ENCODE measurements around the gene GALNT12. TPM values are rescaled to one million over a fixed set of nuclear protein-coding genes. Genes with fewer than 3 reads are reported as not detected.

The GALNT12 gene
- polyA plus RNA-seq, 3 donors: 2.8 to 4.5 (median 3.3) TPM

DNA sequence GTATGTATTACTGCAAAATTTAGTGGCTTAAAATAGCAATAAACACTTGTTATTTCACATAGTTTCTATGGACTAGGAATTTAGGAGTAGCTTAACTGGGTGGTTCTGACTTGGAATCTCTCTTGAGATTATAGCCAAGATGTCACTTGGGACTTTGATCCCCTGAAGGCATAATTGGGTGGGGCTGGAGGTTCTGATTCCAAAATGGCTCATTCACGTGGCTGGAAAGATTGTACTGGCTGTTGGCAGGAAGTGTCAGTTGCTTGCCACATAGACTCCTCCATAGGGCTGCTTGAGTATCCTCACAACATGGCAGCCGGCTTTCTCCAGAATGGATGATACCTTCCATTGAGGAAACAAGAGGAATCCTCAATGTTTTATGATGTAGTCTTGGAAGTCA lies 11.3 kb downstream of the GALNT12 start:
- WGBS, 3 donors: 86 to 97% (median 90%) methylated on average over 2 of the region's 2 CpGs
- no peak overlapping the region for H3K27ac ChIP-seq (ENCODE audit: low read depth, low read length)

DNA sequence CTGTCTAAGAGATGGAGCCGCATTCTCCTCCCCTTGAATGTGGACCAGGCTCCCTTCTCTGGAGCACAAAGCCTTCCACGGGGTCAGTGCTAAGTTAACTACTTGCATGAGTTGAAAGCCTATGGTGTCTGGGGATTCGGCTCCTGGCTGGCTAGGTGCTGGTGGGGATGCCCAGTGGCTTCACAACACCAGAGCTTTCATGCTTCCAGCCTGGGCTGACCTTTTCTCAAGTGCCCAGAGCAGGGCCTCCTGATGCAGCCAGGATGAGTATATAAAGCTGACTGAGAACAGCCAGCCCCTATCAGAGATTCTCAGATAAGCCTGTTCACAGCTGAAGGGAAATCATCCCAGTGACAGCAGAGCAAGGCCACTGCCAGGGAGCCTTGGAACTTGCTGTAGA lies 11.8 kb downstream of the GALNT12 start:
- WGBS, 3 donors: 94 to 96% (median 95%) methylated on average over 3 of the region's 3 CpGs
- H3K27ac ChIP-seq (ENCODE audit: low read depth, low read length): no peak overlapping the region

DNA sequence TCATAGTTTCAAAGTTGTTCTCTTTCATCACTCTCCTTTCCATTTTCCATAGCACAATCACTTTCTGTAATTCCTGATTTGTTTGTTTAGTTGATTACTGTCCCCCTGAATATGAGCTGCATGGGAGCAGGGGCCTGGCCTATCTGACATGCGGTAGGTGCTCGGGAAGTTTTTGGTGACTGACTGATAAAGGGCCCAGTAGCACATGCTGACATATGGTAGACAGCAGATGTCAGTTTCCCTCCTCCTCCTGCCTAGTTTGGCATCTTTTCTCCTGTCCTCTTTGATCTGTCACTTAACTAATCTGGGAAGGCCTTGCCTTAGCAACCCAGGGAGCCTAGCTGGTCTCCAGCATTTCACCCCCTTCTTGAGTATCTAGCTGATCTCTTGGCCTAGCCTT lies 14.4 kb downstream of the GALNT12 start:
- 75 to 97% (median 91%) methylated on average over 2 of the region's 2 CpGs for WGBS, 3 donors
- H3K27ac ChIP-seq (ENCODE audit: low read depth, low read length): no peak overlapping the region

DNA sequence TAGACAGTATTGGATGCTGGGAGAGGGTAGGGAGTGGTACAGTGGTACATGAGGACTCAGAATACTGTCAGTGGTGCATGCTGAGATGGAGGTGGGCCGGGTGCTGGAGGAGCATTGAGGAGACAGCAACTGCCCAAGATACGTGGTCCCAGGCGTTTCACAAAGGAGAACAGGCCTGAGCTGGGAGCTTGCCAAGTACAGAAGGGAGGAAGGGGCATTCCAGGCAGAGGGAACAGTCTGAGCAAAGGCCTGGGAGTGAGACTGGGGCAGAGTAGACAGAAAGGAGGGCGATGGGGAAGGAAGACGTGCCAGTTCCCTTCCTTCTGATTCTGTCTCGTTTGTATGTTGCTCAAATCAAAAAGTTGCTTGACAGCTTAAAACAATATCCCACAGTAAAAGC lies 15.2 kb downstream of the GALNT12 start:
- no peak overlapping the region for H3K27ac ChIP-seq (ENCODE audit: low read depth, low read length)
- WGBS, 3 donors: 82 to 95% (median 87%) methylated on average over 6 of the region's 6 CpGs

DNA sequence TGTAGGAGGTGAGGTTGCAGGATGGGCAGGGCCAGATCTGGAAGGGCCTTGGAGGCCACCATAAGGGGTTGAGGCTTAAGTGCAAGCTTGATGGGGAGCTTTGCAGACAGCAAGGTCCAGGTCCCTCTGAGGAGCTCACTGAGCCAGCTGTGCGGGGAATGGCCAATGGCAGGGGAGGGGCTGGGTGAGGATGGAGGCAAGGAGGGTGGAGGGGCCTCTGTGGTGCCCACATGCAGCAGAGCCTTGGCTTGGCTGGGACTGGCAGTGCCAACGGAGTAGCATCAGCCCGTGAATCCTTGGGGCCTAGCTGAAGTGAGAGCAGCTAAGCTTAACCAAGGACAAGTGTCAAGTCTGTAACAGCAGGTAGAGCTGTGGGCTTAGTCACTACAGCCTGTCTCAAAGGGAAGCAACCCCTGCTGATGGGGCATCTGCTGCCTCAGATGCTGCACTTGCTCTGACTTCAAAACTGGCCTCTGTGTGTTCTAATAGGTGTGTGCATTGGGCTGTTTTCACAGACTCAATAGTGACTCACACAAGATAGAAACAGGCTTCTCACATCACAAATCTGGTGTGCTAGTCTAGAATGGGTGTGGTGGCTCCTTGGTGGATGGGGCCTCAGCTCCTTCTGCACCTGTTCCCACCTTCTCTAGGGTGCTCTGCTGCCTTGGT lies 16.3 kb downstream of the GALNT12 start:
- 95 to 100% (median 99%) methylated on average over 3 of the region's 3 CpGs for WGBS, 3 donors
- H3K27ac ChIP-seq (ENCODE audit: low read depth, low read length): no peak overlapping the region

DNA sequence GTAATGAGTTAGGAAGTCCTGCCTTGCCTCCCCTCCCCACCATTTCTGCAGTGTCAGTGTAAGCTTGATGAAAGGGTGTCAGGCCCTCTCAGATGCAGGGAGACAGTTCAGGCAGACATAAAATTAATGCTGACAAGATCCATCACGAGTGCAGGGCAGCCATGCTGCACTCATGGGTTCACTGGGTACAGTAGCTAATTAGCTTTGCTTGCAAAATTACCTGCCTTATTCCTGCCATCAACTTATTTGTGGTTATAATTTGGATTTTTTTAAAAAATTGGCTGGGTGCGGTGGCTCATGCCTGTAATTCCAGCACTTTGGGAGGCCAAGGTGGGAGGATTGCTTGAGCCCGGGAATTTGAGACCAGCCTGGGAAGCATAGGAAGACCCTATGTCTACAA lies 17.9 kb downstream of the GALNT12 start:
- H3K27ac ChIP-seq (ENCODE audit: low read depth, low read length): no peak overlapping the region
- WGBS, 3 donors: 88 to 90% (median 90%) methylated on average over 3 of the region's 3 CpGs

DNA sequence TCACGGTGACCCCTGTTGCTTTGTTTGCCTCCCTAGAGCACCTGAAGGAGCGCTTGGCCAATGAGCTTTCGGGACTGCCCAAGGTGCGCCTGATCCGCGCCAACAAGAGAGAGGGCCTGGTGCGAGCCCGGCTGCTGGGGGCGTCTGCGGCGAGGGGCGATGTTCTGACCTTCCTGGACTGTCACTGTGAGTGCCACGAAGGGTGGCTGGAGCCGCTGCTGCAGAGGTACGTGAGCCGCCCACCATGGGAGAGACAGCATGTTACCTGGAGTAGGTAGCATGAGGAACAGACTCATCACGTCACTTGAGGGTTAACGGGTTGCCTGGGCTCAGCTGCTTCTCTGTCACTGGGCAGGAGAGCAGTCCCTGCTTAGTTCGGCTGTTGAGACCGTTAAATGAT lies 19.2 kb downstream of the GALNT12 start:
- no peak overlapping the region for H3K27ac ChIP-seq (ENCODE audit: low read depth, low read length)
- 93 to 96% (median 95%) methylated on average over 18 to 20 of the region's 20 CpGs for whole genome bisulfite sequencing, 3 donors

DNA sequence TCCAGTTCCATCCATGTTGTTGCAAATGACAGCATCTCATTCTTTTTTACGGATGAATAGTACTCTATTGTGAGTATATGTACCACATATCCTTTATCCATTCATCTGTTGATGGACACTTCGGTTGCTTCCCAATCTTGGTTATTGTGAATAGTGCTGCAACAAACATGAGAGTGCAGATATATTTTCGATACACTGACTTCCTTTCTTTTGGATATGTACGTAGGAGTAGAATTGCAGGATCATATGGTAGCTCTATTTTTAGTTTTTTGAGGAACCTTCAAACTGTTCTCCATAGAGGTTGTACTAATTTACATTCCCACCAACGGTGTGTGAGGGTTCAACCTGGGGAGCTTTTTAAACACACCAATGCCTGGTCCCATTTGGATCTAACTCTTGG lies 22.3 kb downstream of the GALNT12 start:
- H3K27ac ChIP-seq (ENCODE audit: low read depth, low read length): no peak overlapping the region
- 71 to 85% (median 73%) methylated on average over 5 of the region's 5 CpGs for WGBS, 3 donors

DNA sequence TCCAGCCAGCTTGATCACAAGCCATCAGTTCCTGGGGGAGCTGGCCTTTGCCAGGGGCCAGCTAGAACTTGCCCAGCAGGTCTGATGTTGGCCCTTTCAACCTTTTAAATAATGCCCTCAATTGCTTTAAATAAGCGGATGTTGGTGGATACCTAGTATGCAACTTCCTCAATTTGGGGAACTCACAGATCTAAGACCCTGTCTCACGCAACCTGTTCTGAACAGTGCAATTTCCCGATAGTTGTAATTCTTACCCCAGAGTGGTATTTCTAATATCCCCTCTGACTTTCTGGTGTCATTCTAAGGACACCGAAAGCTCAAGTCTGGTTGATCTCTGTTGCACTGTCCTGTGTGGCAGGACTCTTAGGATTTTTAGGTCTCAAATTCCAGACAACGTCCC lies 23.1 kb downstream of the GALNT12 start:
- 64 to 96% (median 72%) methylated on average over 5 of the region's 5 CpGs for WGBS, 3 donors
- H3K27ac ChIP-seq (ENCODE audit: low read depth, low read length): no peak overlapping the region

DNA sequence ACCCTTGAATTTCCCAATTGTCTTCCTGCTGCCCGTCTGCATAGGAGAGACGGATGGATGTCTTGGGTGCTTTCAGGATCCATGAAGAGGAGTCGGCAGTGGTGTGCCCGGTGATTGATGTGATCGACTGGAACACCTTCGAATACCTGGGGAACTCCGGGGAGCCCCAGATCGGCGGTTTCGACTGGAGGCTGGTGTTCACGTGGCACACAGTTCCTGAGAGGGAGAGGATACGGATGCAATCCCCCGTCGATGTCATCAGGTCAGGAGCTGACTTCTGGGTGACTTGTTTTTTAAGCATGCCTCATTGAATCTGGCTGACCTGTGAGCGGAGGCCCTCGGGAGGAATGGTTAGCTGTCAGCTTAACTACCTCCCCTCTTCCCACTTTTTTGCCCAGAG lies 24.2 kb downstream of the GALNT12 start:
- no peak overlapping the region for H3K27ac ChIP-seq (ENCODE audit: low read depth, low read length)
- WGBS, 3 donors: 75 to 93% (median 77%) methylated on average over 16 of the region's 16 CpGs

DNA sequence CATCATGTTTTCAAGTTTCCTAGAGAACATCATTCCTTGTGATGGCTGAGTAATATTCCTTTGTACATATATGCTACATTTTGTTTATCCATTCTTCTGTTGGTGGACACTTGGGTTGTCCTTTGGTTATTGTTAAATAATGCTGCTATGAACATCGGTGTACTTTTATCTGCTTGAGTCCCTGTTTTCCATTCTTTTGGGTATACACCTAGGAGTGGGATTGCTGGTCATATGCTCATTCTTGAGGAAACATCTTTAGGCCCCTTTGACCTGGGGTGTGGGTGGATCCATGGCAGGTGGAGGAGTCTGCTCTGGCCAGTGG lies 25.3 kb downstream of the GALNT12 start:
- WGBS, 3 donors: 94 to 98% (median 97%) methylated on average over 1 of the region's 1 CpG
- no peak overlapping the region for H3K27ac ChIP-seq (ENCODE audit: low read depth, low read length)

DNA sequence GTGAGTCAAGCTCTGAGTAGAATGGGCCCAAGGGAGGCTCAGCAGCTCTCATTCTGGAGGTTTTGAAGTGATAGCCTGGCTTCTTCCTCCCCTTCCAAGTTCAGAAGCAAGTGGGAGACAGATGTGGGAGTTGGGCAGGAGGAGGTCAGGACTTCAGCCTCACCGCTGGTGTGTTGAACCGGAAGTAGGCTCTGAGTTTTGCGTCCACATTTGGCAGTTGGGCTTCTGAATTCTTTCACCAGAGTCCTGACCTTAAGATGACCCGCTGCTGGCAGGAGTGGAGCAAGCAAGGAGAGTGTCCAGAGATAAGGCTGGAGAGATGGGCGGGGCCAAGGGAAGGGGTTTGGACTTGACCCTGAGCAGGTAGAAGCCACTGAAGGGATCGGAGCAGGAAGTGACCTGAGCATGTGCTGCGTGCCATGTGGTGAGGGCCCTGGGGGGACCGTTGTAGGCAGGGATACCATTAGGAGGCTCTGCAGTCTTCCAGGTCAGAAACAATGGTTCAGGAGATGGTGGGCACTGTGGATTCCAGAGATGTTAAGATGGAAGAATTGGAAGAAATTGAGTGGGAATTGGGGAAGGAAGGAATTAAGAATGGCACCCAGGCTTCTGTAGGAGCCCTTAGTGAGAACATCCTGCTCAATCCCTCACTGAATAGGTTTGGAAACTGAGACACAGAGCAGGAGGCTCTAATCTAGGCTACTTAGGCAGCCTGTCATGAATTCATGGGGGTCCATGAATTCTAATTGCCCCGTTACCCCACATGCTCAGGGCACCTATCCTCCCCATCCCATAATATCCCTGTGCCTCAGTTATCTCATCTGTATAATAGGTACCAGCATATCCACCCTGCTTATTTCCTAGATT lies 25.9 kb downstream of the GALNT12 start:
- WGBS, 3 donors: 59 to 76% (median 71%) methylated on average over 9 of the region's 9 CpGs
- no peak overlapping the region for H3K27ac ChIP-seq (ENCODE audit: low read depth, low read length)

DNA sequence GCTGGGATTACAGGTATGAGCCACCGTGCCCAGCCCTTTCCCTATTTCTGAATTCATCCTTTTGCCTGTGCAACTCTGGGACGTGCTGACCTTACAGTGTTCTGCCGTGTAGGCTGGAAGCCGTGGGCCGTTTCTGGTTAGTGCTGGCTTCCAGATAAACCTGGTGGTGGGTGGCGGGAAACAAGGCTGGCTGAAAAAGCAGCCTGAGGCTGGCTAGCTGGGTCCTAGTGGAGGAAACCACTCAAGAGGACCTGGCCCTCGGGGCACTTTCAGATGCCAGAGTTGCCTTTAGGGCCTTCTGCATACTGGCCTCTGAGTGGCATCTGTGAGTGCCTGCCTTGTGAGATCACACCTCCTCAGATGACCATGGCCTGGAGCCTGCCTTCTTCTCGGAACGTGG lies 26.9 kb downstream of the GALNT12 start:
- 93 to 97% (median 94%) methylated on average over 9 of the region's 9 CpGs for WGBS, 3 donors
- no peak overlapping the region for H3K27ac ChIP-seq (ENCODE audit: low read depth, low read length)

DNA sequence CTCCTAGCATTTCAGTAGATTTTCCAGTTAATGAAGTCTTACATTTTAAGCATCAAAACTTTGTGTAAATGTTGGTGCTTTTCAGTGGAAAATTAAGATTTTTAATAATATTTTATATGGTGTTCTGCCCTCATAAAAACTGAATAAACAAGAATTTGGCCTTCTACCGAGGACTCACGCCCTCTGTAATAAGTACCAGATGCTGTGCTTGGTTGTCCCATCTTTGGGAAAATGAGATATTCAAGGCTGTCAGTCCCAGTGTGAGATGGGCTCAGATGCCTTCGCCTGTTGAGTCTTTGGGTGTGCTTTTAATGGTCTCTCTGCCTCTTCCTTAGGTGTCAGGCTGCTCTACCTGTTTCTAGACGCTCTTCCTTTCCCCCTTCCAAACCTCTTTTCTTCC lies 28.7 kb downstream of the GALNT12 start:
- no peak overlapping the region for H3K27ac ChIP-seq (ENCODE audit: low read depth, low read length)
- 81 to 95% (median 89%) methylated on average over 4 of the region's 4 CpGs for WGBS, 3 donors

DNA sequence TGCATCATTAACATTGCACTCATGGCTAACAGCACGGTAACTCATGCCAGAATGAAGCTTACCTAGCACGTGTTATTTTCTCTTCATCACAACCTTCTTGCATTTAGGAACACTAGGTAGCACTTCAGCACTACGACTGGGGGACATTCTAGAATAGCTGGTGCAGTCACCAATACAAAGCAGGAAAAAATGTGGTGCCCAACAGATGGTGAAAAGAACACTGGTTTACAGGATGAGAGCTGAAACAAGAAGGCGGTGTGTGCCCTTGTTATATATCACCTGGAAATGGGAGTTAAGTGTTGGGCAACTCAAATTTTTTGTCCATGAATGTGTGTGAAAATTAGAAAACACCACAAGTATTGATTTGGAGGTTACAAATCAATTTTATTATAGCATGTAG lies 30.0 kb downstream of the GALNT12 start:
- no peak overlapping the region for H3K27ac ChIP-seq (ENCODE audit: low read depth, low read length)
- whole genome bisulfite sequencing, 3 donors: 94 to 97% (median 95%) methylated on average over 4 of the region's 4 CpGs

DNA sequence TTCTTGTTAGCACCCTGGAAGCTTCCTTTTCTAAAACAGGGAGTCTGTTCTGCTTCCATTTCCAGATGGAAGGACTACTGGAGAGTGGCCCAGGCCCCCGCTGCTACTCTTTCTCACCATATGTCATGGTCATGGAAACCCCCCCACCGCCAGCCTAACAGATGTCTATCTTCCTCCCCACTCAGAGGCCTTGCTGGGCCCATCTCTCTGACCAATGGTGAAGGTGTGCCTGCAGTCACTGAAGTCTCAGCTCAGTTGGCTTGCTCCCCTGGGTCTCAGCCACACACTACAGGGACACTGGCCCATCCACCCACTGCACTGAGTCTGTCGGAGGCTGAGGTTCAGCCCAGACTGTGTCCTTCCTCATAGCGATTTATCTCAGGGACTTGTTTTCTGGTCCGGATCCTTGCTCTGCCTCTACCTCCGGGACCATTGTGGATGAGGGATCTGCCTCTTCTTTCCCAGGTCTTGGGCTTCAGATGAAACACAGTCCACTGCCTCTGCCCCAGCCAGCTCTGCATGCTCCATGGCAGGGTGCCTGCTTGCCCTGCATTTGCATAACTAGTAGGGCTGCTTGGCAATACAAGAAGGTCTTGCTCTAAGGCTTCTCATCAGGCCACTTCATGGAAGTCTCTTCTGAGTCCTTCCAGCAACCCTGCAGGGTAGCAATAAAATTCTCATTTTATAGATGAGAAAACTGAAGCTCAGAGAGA lies 30.8 kb downstream of the GALNT12 start:
- H3K27ac ChIP-seq (ENCODE audit: low read depth, low read length): no peak overlapping the region
- WGBS, 3 donors: 93 to 96% (median 94%) methylated on average over 6 of the region's 6 CpGs

DNA sequence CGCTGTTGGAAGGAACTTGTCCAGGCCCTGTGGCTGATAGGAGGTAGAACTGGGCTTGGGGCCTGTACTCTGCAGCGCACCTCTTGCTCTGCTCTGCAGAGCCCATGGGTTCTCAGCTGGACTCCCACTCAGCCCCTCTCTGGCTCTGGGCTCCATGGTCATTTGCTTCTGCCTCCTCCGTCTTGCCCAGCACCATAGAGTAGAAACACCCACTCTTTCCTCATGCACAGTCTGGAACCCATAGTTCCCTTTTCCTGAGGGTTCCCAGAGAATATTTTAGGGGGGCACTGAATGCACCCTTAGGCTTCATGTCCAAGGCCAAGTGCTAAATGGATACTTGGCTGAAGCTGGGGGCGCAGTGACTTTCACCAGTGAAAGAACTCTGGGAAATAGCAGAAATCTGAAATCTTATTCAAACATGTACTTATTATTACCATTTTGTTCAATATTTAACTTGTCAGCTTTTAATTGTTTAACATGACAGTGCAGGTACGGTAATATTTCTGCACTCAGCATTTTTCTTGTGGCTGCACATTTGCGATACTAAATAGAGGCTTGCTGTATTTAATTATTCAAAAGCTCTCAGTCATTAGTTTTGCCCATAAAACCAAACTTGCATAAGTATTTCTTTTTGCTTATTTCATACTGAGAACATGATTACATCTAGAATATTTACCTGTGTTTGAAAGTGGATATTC lies 31.5 kb downstream of the GALNT12 start:
- no peak overlapping the region for H3K27ac ChIP-seq (ENCODE audit: low read depth, low read length)
- WGBS, 3 donors: 87 to 95% (median 94%) methylated on average over 6 of the region's 6 CpGs

DNA sequence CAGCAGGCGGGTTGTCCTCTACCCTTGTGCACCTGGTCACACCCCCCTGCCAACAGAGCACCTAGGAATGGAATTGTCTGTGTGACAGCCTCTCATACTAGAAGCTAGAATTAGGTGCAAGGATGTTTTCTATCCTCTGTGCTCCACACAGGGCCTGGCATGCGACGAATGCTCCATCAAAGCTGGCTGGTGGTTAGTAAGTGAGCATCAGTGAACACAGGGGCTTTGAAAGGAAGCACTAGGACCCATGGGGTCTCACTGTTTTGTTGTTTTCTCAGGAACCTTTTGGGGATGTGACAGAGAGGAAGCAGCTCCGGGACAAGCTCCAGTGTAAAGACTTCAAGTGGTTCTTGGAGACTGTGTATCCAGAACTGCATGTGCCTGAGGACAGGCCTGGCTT lies 32.3 kb downstream of the GALNT12 start:
- 62 to 91% (median 64%) methylated on average over 4 of the region's 4 CpGs for WGBS, 3 donors
- no peak overlapping the region for H3K27ac ChIP-seq (ENCODE audit: low read depth, low read length)

DNA sequence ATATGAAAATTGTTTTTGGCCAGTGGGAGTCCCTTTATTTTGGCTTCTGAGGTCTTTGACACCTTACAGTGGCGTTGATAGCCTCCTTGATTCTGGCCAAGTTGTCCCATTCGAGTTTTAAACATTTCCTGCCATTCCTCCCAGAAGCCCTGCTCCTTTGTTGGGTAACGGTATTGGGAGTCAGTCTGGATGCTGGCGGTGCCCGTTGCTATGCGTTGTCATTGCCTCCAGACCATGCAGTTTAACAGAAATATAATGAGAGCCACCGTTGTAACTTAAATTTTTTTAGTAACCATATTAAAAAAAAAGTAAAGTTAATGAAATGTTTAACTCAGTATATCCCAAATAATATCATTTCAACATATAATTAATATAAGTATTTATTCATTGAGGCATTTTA lies 35.0 kb downstream of the GALNT12 start:
- no peak overlapping the region for H3K27ac ChIP-seq (ENCODE audit: low read depth, low read length)
- WGBS, 3 donors: 86 to 93% (median 88%) methylated on average over 7 of the region's 7 CpGs
